Uterus (tissue), 2 donors: ENCODE results near the gene DLGAP1.

Source experiments
- CTCF ChIP-seq, 4 experiments: fragments of 200-600 bp in 2 of 4; fragments of 450-650 bp in 2 of 4; sonication (generic) in 2 of 4; IDR thresholded peaks; one replicate each; pipeline ENCODE4 v1.5.1; 2016 to 2019; ENCODE audit warnings: antibody characterized with exemption in 4 of 4, mild to moderate bottlenecking in 2 of 4, moderate library complexity in 1 of 4
- POLR2A ChIP-seq, 2 donors: fragments of 450-650 bp; IDR thresholded peaks; one replicate each; pipeline ENCODE4 v1.6.1; 2016; ENCODE audit warnings: antibody characterized with exemption in 2 of 2, mild to moderate bottlenecking in 1 of 2, moderate library complexity in 1 of 2

GRCh38 chr18:4444306-4444705 lies 10.8 kb downstream of the DLGAP1 start:
- no peak for TF ChIP-seq POLR2A (IDR thresholded peaks at IDR 0.05)
- no peak for TF ChIP-seq CTCF (IDR thresholded peaks at IDR 0.05)
